ENCODE results near the gene AOAH. TPM values are rescaled to one million over a fixed set of nuclear protein-coding genes. Genes with fewer than 3 reads are reported as not detected.

The AOAH gene
- total and polyA plus RNA-seq, 4 donors: 1.9 to 34.9 (median 11.7) TPM

- no peaks in the 10 kb centered on the region for H3K4me1 ChIP-seq (ENCODE audit: control insufficient read depth in 1 of 2, insufficient read depth in 2 of 2, low read length in 2 of 2)
- intact Hi-C loops (cut with DNase I): no loop called here
- ATAC-seq (ENCODE audit: low FRiP score) (no peak), DNase-seq (no peak)
- H3K27ac ChIP-seq (ENCODE audit: low read depth in 1 of 2, low read length in 2 of 2): no peak overlapping the region
- no peaks in the 10 kb centered on the region for H3K36me3 ChIP-seq (ENCODE audit: control insufficient read depth in 1 of 2, insufficient read depth in 2 of 2, low read length in 1 of 2)
- no peaks in the 10 kb centered on the region for H3K27me3 ChIP-seq (ENCODE audit: control insufficient read depth in 1 of 2, insufficient read depth in 2 of 2, low read length in 1 of 2)
- WGBS, 2 donors: 89 to 96% methylated on average over 3 of the region's 3 CpGs
- no peak overlapping the region for H3K4me3 ChIP-seq (ENCODE audit: low read length in 2 of 2)
- H3K9me3 ChIP-seq (ENCODE audit: control insufficient read depth, low read length): peaks cover 3% of the 10 kb centered on the region
Observed at GRCh38 chr7:36733411-36733810, 9.1 kb upstream of the AOAH start.

GRCh38 chr7:36732806-36733205 is 8.5 kb upstream of the AOAH start:
- 81 to 86% methylated on average over 1 of the region's 1 CpG for WGBS, 2 donors
- intact Hi-C loops (cut with DNase I): no loop called here

DNA sequence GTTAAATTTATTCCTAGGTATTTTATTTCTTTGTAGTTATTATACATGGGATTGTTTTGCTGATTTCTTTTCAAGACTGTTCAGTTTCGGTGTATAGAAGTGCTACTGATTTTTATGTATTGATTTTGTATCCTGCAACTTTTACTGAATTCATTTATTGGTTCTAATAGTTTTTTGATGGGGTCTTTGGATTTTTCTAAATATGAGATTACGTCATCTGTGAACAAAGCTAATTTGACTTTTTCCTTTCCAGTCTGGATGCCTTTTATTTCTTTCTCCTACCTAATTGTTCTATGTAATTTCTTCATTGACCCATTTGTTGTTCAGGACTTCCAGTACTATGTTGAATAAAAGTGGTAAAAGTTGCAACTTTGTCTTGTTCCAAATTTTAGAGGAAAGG is 5.8 kb upstream of the AOAH start:
- 94 to 97% methylated on average over 2 of the region's 2 CpGs for WGBS, 2 donors
- peaks cover 3% of the 10 kb centered on the region for H3K9me3 ChIP-seq (ENCODE audit: control insufficient read depth, low read length)
- no peaks in the 10 kb centered on the region for H3K4me1 ChIP-seq (ENCODE audit: control insufficient read depth in 1 of 2, insufficient read depth in 2 of 2, low read length in 2 of 2)
- no peak overlapping the region for H3K4me3 ChIP-seq (ENCODE audit: low read length in 2 of 2)
- DNase-seq: no peak
- no peaks in the 10 kb centered on the region for H3K27me3 ChIP-seq (ENCODE audit: control insufficient read depth in 1 of 2, insufficient read depth in 2 of 2, low read length in 1 of 2)
- no peaks in the 10 kb centered on the region for H3K36me3 ChIP-seq (ENCODE audit: control insufficient read depth in 1 of 2, insufficient read depth in 2 of 2, low read length in 1 of 2)
- intact Hi-C loops (cut with DNase I): no loop called here
- no peak overlapping the region for H3K27ac ChIP-seq (ENCODE audit: low read depth in 1 of 2, low read length in 2 of 2)
- no peak for ATAC-seq (ENCODE audit: low FRiP score)

More at GRCh38 chr7:36732806-36733205, 8.5 kb upstream of the AOAH start:
- no peak overlapping the region for H3K27ac ChIP-seq (ENCODE audit: low read depth in 1 of 2, low read length in 2 of 2)
- no peak overlapping the region for H3K4me3 ChIP-seq (ENCODE audit: low read length in 2 of 2)
- no peak for ATAC-seq (ENCODE audit: low FRiP score)
- peaks cover 3% of the 10 kb centered on the region for H3K9me3 ChIP-seq (ENCODE audit: control insufficient read depth, low read length)
- H3K36me3 ChIP-seq (ENCODE audit: control insufficient read depth in 1 of 2, insufficient read depth in 2 of 2, low read length in 1 of 2): no peaks in the 10 kb centered on the region
- DNase-seq: no peak
- H3K27me3 ChIP-seq (ENCODE audit: control insufficient read depth in 1 of 2, insufficient read depth in 2 of 2, low read length in 1 of 2): no peaks in the 10 kb centered on the region
- no peaks in the 10 kb centered on the region for H3K4me1 ChIP-seq (ENCODE audit: control insufficient read depth in 1 of 2, insufficient read depth in 2 of 2, low read length in 2 of 2)

DNA sequence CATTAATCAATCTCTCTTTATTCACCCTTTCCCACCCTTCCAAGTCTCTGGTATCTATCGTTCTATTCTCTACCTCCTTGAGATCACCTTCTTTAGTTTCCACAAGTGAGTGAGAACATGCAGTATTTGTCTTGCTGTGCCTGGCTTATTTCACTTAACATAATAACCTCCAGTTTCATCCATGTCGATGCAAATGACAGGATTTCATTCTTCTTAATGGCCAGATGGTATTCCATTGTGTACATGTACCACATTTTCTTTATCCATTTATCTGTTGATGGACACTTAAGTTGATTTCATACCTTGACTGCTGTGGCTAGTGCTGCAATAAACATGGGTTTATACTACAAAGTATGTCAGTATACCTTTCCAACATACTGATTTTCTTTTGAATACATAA is 3.8 kb upstream of the AOAH start:
- no peaks in the 10 kb centered on the region for H3K4me1 ChIP-seq (ENCODE audit: control insufficient read depth in 1 of 2, insufficient read depth in 2 of 2, low read length in 2 of 2)
- no peak overlapping the region for H3K4me3 ChIP-seq (ENCODE audit: low read length in 2 of 2)
- H3K27ac ChIP-seq (ENCODE audit: low read depth in 1 of 2, low read length in 2 of 2): no peak overlapping the region
- no peak for DNase-seq
- peaks cover 3% of the 10 kb centered on the region for H3K9me3 ChIP-seq (ENCODE audit: control insufficient read depth, low read length)
- WGBS, 2 donors: 64 to 80% methylated on average over 2 of the region's 2 CpGs
- ATAC-seq (ENCODE audit: low FRiP score): no peak
- no peaks in the 10 kb centered on the region for H3K36me3 ChIP-seq (ENCODE audit: control insufficient read depth in 1 of 2, insufficient read depth in 2 of 2, low read length in 1 of 2)
- intact Hi-C loops (cut with DNase I): no loop called here
- H3K27me3 ChIP-seq (ENCODE audit: control insufficient read depth in 1 of 2, insufficient read depth in 2 of 2, low read length in 1 of 2): no peaks in the 10 kb centered on the region

- ATAC-seq (ENCODE audit: low FRiP score) (no peak), DNase-seq (no peak)
- Histone ChIP-seq H3K4me1 (ENCODE audit: control insufficient read depth in 1 of 2, insufficient read depth in 2 of 2, low read length in 2 of 2) (no peaks in the 10 kb centered on the region), H3K27me3 (ENCODE audit: control insufficient read depth in 1 of 2, insufficient read depth in 2 of 2, low read length in 1 of 2) (no peaks in the 10 kb centered on the region), H3K27ac (ENCODE audit: low read depth in 1 of 2, low read length in 2 of 2) (no peak overlapping the region), H3K4me3 (ENCODE audit: low read length in 2 of 2) (no peak overlapping the region), H3K36me3 (ENCODE audit: control insufficient read depth in 1 of 2, insufficient read depth in 2 of 2, low read length in 1 of 2) (no peaks in the 10 kb centered on the region), H3K9me3 (ENCODE audit: control insufficient read depth, low read length) (no peaks in the 10 kb centered on the region)
- intact Hi-C loops (cut with DNase I): no loop called here
- 80 to 88% methylated on average over 4 of the region's 4 CpGs for WGBS, 2 donors
Observed at GRCh38 chr7:36726806-36727503, 2.7 kb upstream of the AOAH start.

DNA sequence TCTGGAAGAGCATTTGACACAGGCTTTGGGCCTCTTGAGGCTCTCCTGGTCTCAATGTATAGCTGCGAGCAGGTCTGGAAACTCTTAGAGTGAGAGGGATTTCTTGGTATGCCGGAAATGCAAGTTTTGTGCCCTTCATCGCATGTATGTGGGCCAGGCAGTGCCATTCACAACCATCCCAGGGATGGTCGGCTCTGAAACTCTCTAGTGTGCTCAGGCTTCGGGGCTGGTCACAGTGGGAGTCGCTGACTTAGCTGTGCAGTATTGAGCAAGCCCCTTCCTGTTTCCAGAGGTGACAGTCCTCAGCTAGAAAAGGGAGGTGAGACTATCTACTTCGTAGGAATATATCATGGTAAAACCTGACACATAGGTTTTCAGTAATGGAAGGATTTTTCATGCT is 2.0 kb upstream of the AOAH start:
- Histone ChIP-seq H3K4me1 (ENCODE audit: control insufficient read depth in 1 of 2, insufficient read depth in 2 of 2, low read length in 2 of 2) (no peaks in the 10 kb centered on the region), H3K9me3 (ENCODE audit: control insufficient read depth, low read length) (no peaks in the 10 kb centered on the region), H3K27ac (ENCODE audit: low read depth in 1 of 2, low read length in 2 of 2) (no peak overlapping the region), H3K4me3 (ENCODE audit: low read length in 2 of 2) (no peak overlapping the region), H3K36me3 (ENCODE audit: control insufficient read depth in 1 of 2, insufficient read depth in 2 of 2, low read length in 1 of 2) (no peaks in the 10 kb centered on the region), H3K27me3 (ENCODE audit: control insufficient read depth in 1 of 2, insufficient read depth in 2 of 2, low read length in 1 of 2) (no peaks in the 10 kb centered on the region)
- intact Hi-C loops (cut with DNase I): no loop called here
- 86 to 87% methylated on average over 7 of the region's 7 CpGs for WGBS, 2 donors
- DNase-seq: no peak
- ATAC-seq (ENCODE audit: low FRiP score): no peak

DNA sequence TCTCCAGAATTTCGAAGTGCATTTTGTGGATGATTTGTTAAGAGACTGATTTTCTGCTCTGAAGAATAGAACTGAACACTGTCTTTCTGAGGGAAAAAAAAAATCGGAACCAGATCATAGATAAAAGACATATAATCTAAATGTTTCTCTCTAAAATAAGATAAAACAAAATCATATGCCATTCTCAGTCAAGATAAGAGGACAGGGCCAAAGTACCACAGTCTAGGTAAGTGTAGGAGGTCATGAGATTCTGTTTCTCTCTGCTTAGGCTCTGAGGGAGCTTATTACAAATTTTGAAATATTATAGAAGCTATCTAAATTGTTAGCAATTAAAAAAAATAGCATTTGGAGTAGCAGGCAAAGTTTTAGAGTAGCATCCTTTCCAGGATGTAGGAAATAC is 702 bp upstream of the AOAH start:
- Histone ChIP-seq H3K27me3 (ENCODE audit: control insufficient read depth in 1 of 2, insufficient read depth in 2 of 2, low read length in 1 of 2) (no peaks in the 10 kb centered on the region), H3K36me3 (ENCODE audit: control insufficient read depth in 1 of 2, insufficient read depth in 2 of 2, low read length in 1 of 2) (no peaks in the 10 kb centered on the region), H3K4me3 (ENCODE audit: low read length in 2 of 2) (no peak overlapping the region), H3K9me3 (ENCODE audit: control insufficient read depth, low read length) (no peaks in the 10 kb centered on the region), H3K27ac (ENCODE audit: low read depth in 1 of 2, low read length in 2 of 2) (no peak overlapping the region), H3K4me1 (ENCODE audit: control insufficient read depth in 1 of 2, insufficient read depth in 2 of 2, low read length in 2 of 2) (no peaks in the 10 kb centered on the region)
- ATAC-seq (ENCODE audit: low FRiP score) (no peak), DNase-seq (no peak)
- 68 to 81% methylated on average over 2 of the region's 2 CpGs for WGBS, 2 donors
- intact Hi-C loops (cut with DNase I): no loop called here

DNA sequence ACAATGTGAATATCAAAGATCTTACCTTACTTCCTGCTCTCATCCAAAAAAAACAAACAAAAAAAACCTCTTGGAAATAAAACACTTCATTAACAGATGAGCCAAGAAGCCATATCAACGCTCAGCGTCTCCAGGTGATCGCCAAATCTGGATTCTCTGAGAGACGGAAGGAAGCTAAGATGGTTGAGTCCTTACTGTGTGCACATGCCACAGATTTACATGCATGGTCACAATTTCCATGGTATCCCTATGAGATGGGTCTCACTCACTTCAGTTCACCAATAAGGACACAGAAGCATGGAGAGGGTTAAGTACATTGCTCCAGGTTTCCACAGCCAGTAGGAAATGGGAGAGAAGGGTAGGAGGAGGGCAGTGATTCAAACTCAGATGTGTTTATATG is 1.0 kb downstream of the AOAH start:
- WGBS, 2 donors: 70 to 90% methylated on average over 4 of the region's 4 CpGs

DNA sequence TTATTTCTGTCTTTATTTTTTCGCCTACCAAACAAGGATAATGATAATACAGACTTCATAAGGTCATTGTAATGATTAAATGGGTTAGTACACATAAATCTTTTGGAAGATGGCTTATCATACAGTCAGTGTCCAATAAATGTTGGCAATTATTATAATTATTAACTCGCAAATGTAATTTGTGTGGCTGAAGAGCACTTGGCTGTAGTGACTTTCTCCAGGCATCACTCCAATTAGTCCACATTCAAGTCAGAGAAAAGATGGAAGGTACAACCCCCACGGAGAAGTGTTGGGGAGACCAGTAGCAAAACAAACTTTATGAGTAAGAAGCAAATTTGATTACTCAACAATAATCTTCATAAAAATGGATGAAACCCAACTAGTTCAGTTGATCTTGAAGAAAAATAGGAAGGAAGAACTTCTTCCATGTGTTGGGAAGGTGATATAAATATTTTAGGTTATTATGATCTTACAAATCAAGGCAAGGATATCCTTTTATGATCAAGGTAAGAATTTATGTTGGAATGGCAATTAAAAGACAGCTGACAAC is 5.1 kb downstream of the AOAH start:
- intact Hi-C loops (cut with DNase I): no loop called here
- Histone ChIP-seq H3K27me3 (ENCODE audit: control insufficient read depth in 1 of 2, insufficient read depth in 2 of 2, low read length in 1 of 2) (no peaks in the 10 kb centered on the region), H3K4me3 (ENCODE audit: low read length in 2 of 2) (no peak overlapping the region), H3K4me1 (ENCODE audit: control insufficient read depth in 1 of 2, insufficient read depth in 2 of 2, low read length in 2 of 2) (no peaks in the 10 kb centered on the region), H3K27ac (ENCODE audit: low read depth in 1 of 2, low read length in 2 of 2) (no peak overlapping the region), H3K36me3 (ENCODE audit: control insufficient read depth in 1 of 2, insufficient read depth in 2 of 2, low read length in 1 of 2) (no peaks in the 10 kb centered on the region), H3K9me3 (ENCODE audit: control insufficient read depth, low read length) (no peaks in the 10 kb centered on the region)
- DNase-seq: no peak
- WGBS, 2 donors: 84 to 86% methylated on average over 3 of the region's 3 CpGs
- no peak for ATAC-seq (ENCODE audit: low FRiP score)

More for the DNA sequence above, 1.0 kb downstream of the AOAH start:
- Histone ChIP-seq H3K36me3 (ENCODE audit: control insufficient read depth in 1 of 2, insufficient read depth in 2 of 2, low read length in 1 of 2) (no peaks in the 10 kb centered on the region), H3K27ac (ENCODE audit: low read depth in 1 of 2, low read length in 2 of 2) (no peak overlapping the region), H3K27me3 (ENCODE audit: control insufficient read depth in 1 of 2, insufficient read depth in 2 of 2, low read length in 1 of 2) (no peaks in the 10 kb centered on the region), H3K4me1 (ENCODE audit: control insufficient read depth in 1 of 2, insufficient read depth in 2 of 2, low read length in 2 of 2) (no peaks in the 10 kb centered on the region), H3K4me3 (ENCODE audit: low read length in 2 of 2) (no peak overlapping the region), H3K9me3 (ENCODE audit: control insufficient read depth, low read length) (no peaks in the 10 kb centered on the region)
- DNase-seq (no peak), ATAC-seq (ENCODE audit: low FRiP score) (no peak)
- intact Hi-C loops (cut with DNase I): no loop called here
